ENCODE measurements around the gene ARHGAP10. TPM values are rescaled to one million over a fixed set of nuclear protein-coding genes. Genes with fewer than 3 reads are reported as not detected.
A peak's percentile ranks its signal among the peaks of the same experiment; 100 is the strongest.

Gene ARHGAP10
- total and polyA plus RNA-seq, 3 donors from 2014 or later = 17.4 to 108 (median 83.5) TPM

DNA sequence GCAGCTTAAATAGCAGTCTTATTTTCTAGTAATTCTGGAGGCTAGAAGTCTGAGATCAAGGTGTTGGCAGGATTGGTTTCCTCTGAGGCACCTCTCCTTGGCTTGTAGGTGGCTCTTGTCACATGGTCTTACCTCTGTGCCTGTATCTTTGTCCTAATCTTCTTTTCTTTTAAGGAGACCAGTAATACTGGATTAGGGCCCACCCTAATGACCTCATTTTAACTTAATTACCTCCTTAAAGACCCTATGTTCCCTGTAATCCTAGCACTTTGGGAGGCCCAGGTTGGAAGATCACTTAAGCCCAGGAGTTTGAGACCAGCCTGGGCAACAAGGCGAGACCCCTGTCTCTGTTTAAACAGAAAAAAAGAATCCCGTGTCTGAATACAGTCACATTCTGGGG is 38.9 kb downstream of the ARHGAP10 start:
- intact Hi-C loops (cut with DNase I; ENCODE audit: low total_unique reads) = no loop called here
- 75 to 97% methylated on average over 2 of the region's 2 CpGs for WGBS, 2 donors

DNA sequence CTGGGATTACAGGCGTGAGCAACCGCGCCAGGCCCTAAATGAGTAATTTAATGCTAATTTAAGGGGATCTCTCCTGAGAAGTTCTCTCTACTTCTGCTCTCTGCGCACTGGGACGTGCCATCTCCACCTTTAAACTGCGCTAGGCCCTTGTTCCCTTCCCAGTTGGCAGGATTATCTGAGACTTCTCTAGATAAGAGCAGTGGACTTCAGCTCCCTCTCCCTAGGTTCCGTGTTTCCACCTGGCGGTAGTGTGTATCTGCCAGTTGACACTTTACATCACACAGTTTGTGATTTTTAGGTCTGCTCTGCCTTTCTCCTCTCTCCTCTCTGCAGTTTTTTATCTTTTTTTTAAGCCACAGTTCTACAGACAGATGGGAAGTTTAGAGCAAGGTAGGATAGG is 40.2 kb downstream of the ARHGAP10 start:
- H3K27ac ChIP-seq = peak overlapping the region in 1 of 2 donors; percentile 13
- intact Hi-C loops (cut with DNase I; ENCODE audit: low total_unique reads) = no loop called here
- no peak for TF ChIP-seq POLR2A (IDR thresholded peaks at IDR 0.05)
- TF ChIP-seq, protein P1, sequence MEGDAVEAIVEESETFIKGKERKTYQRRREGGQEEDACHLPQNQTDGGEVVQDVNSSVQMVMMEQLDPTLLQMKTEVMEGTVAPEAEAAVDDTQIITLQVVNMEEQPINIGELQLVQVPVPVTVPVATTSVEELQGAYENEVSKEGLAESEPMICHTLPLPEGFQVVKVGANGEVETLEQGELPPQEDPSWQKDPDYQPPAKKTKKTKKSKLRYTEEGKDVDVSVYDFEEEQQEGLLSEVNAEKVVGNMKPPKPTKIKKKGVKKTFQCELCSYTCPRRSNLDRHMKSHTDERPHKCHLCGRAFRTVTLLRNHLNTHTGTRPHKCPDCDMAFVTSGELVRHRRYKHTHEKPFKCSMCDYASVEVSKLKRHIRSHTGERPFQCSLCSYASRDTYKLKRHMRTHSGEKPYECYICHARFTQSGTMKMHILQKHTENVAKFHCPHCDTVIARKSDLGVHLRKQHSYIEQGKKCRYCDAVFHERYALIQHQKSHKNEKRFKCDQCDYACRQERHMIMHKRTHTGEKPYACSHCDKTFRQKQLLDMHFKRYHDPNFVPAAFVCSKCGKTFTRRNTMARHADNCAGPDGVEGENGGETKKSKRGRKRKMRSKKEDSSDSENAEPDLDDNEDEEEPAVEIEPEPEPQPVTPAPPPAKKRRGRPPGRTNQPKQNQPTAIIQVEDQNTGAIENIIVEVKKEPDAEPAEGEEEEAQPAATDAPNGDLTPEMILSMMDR (IDR thresholded peaks at IDR 0.05) = no peak
- no peaks in the 10 kb centered on the region for H3K9me3 ChIP-seq
- no peak overlapping the region for H3K4me3 ChIP-seq
- H3K4me1 ChIP-seq = peaks cover 25% of the 10 kb centered on the region
- H3K27me3 ChIP-seq = no peaks in the 10 kb centered on the region
- 72 to 83% methylated on average over 8 of the region's 8 CpGs for WGBS, 2 donors
- no peak for DNase-seq
- H3K36me3 ChIP-seq (ENCODE audit: low read depth, missing control alignments) = no peaks in the 10 kb centered on the region

More for the DNA sequence above, 38.9 kb downstream of the ARHGAP10 start:
- Histone ChIP-seq H3K36me3 (ENCODE audit: low read depth, missing control alignments) (no peaks in the 10 kb centered on the region), H3K4me1 (peaks cover 25% of the 10 kb centered on the region), H3K9me3 (no peaks in the 10 kb centered on the region), H3K27ac (no peak overlapping the region), H3K27me3 (no peaks in the 10 kb centered on the region), H3K4me3 (no peak overlapping the region)
- DNase-seq = no peak
- TF ChIP-seq, protein P1 (IDR thresholded peaks at IDR 0.05) = no peak
- TF ChIP-seq POLR2A (IDR thresholded peaks at IDR 0.05) = no peak

DNA sequence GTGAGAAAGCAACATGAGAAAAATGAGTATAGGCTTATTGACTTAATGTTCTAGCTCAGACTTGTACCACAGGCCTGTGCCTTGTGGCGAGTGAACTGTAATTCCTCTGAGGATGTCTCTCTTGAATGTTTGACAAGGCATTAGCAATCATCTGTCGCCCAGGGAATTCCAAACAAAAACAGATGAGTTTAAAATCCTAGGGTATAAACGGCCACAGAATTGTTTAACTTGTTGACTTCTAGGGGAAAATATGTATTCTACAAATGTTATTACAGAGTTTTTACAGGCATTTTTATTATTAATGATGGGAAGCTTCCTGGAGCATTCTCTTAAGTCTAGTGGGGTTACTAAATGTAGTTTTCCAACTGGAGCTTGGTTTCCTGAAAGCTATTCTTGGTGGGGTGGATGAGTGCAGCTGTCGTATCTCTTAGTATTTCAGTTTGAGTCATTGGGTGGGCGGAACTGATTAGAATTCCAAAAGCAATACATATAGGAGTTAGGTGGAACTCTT is 40.6 kb downstream of the ARHGAP10 start:
- WGBS, 2 donors = 43 to 47% methylated on average over 5 of the region's 5 CpGs
- Histone ChIP-seq H3K36me3 (ENCODE audit: low read depth, missing control alignments) (no peaks in the 10 kb centered on the region), H3K27ac (peak overlapping the region in 1 of 2 donors; percentile 13), H3K27me3 (no peaks in the 10 kb centered on the region), H3K4me1 (peaks cover 25% of the 10 kb centered on the region), H3K4me3 (no peak overlapping the region), H3K9me3 (no peaks in the 10 kb centered on the region)
- DNase-seq = no peak
- intact Hi-C loops (cut with DNase I; ENCODE audit: low total_unique reads) = no loop called here
- no peak for TF ChIP-seq POLR2A (IDR thresholded peaks at IDR 0.05)
- TF ChIP-seq, protein P1 (IDR thresholded peaks at IDR 0.05) = no peak

DNA sequence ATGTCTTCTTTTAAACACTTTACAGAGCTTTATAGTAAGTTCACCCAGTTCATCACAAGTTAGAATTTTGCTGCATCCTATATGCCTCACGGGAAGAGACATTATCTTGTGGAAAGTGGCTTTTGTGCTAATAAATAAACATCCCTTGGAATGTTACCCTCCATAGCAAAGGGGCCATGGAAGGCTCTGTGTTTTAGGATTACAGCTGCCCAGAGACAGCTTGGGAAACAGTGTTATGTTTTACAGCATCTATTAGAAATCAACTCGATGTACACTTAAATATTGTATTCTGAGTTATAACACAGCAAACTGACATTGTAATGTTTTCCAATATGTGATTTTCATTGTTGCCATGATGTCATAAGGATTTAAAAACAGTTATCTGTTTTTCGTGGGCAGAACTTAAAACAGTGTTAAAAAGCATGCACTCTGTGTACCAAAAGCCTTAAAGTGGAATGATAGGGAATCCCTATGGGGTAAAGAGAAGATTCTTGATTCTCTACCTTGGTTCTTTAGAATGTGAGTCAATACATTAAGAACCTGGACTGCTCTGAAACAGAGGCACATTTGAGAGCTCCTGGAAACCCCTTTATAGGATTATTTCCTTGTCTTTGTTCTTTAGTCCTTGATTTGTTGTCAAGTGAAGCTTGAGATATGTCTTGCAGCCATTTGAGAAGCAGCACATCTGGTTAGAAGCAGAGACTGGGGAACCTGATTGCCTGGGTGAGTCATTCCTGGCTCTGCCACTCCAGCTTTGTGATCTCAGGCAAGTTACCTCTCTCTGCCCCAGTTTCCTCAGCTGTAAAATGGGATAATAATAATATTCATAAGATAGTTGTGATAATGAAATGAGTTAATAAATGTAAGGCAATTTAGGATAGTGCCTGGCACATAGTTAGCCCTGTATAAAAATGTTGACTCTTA is 41.6 kb downstream of the ARHGAP10 start:
- peak overlapping the region in 1 of 2 donors; percentile 18 for H3K27ac ChIP-seq
- H3K4me3 ChIP-seq = no peak overlapping the region
- TF ChIP-seq, protein P1 (IDR thresholded peaks at IDR 0.05) = no peak
- TF ChIP-seq POLR2A (IDR thresholded peaks at IDR 0.05) = no peak
- H3K27me3 ChIP-seq = no peaks in the 10 kb centered on the region
- DNase-seq = no peak
- no peaks in the 10 kb centered on the region for H3K36me3 ChIP-seq (ENCODE audit: low read depth, missing control alignments)
- peaks cover 17% of the 10 kb centered on the region for H3K4me1 ChIP-seq
- 46 to 53% methylated on average over 3 of the region's 3 CpGs for WGBS, 2 donors
- intact Hi-C loops (cut with DNase I; ENCODE audit: low total_unique reads) = no loop called here
- H3K9me3 ChIP-seq = no peaks in the 10 kb centered on the region

All from testis (tissue), 3 donors.